HEK293 (cell line): ENCODE results near the gene LMO2.

Experiments used
- CTCF ChIA-PET: fragments of 350-600 bp; formaldehyde crosslinking; extraction: SDS; loops from one replicate; lab custom pipeline; 2021; ENCODE audit warnings: antibody characterized with exemption; lab: Yijun Ruan, JAX
- POLR2A ChIA-PET: fragments of 300-600 bp; formaldehyde crosslinking; extraction: SDS; loops from one replicate; lab custom pipeline; 2020; ENCODE audit warnings: antibody characterized with exemption, inconsistent platforms; lab: Yijun Ruan, JAX
- H3K27ac ChIP-seq: fragments of 200-500 bp; sonication (Bioruptor generic); 2 replicates; pipeline ENCODE4 v1.5.1; 2014; ENCODE audit warnings: low read depth, low read length, control low read depth, inconsistent platforms; ENCODE audit errors: extremely low read depth
- H3K36me3 ChIP-seq, 2 experiments: fragments of 200-500 bp in 1 of 2; sonication (Bioruptor generic) in 1 of 2; 1 replicate in 1 of 2; 2 replicates in 1 of 2; pipeline ENCODE4 v1.5.1; 2014 to 2017; ENCODE audit warnings: inconsistent platforms in 2 of 2, low read length in 2 of 2; ENCODE audit not compliant: control insufficient read depth in 2 of 2, insufficient read depth in 1 of 2
- H3K4me1 ChIP-seq: fragments of 200-500 bp; sonication (Bioruptor generic); 2 replicates; pipeline ENCODE4 v1.5.1; 2014; ENCODE audit warnings: mild to moderate bottlenecking, low read length, inconsistent platforms; ENCODE audit not compliant: control insufficient read depth, insufficient read depth
- H3K4me3 ChIP-seq: 2 replicates; pipeline ENCODE4 v1.5.1; 2011; ENCODE audit warnings: low read depth, mild to moderate bottlenecking, control low read depth, low read length, moderate library complexity
- H3K9me3 ChIP-seq: fragments of 200-500 bp; sonication (Bioruptor generic); 2 replicates; pipeline ENCODE4 v1.5.1; 2014; ENCODE audit warnings: low read depth, low read length, inconsistent platforms; ENCODE audit not compliant: control insufficient read depth, insufficient read depth
- ATF2 ChIP-seq: fragments of 450-650 bp; formaldehyde crosslinking; IDR thresholded peaks from 2 replicates; pipeline ENCODE4 v1.5.1; 2016; ENCODE audit warnings: missing biosample characterization, missing genetic modification characterization, low read depth
- GLIS2 ChIP-seq: fragments of 450-650 bp; formaldehyde crosslinking; IDR thresholded peaks from 2 replicates; pipeline ENCODE4 v1.5.1; 2016; ENCODE audit warnings: missing biosample characterization, missing genetic modification characterization
- SALL2 ChIP-seq: fragments of 450-650 bp; formaldehyde crosslinking; IDR thresholded peaks from 2 replicates; pipeline ENCODE4 v1.5.0; 2017; ENCODE audit warnings: missing biosample characterization, mild to moderate bottlenecking, missing genetic modification characterization, borderline replicate concordance
- SCRT1 ChIP-seq: fragments of 450-650 bp; formaldehyde crosslinking; IDR thresholded peaks from 2 replicates; pipeline ENCODE4 v1.5.1; 2016; ENCODE audit warnings: missing biosample characterization, missing genetic modification characterization, borderline replicate concordance
- ZBTB1 ChIP-seq: fragments of 450-650 bp; formaldehyde crosslinking; IDR thresholded peaks from 2 replicates; pipeline ENCODE4 v1.5.1; 2016; ENCODE audit warnings: missing biosample characterization, missing genetic modification characterization
- ZBTB26 ChIP-seq: fragments of 450-650 bp; formaldehyde crosslinking; optimal IDR thresholded peaks from 2 replicates; pipeline ENCODE3; 2016; ENCODE audit warnings: missing biosample characterization, mild to moderate bottlenecking, missing genetic modification characterization
- ZBTB48 ChIP-seq: fragments of 450-650 bp; formaldehyde crosslinking; IDR thresholded peaks from 2 replicates; pipeline ENCODE4 v1.5.1; 2016; ENCODE audit warnings: missing biosample characterization, missing genetic modification characterization
- ZNF274 ChIP-seq, 2 experiments: fragments of 200-500 bp in 1 of 2; fragments of 450-650 bp in 1 of 2; sonication (Bioruptor generic) in 1 of 2; formaldehyde crosslinking in 1 of 2; IDR thresholded peaks; 2 replicates each; pipeline versions ENCODE4 v1.5.1 to v1.6.1; 2014 to 2016; ENCODE audit warnings: borderline replicate concordance in 1 of 2, inconsistent platforms in 1 of 2, low read length in 1 of 2, missing biosample characterization in 1 of 2, missing genetic modification characterization in 1 of 2
- ZNF324 ChIP-seq: fragments of 450-650 bp; formaldehyde crosslinking; IDR thresholded peaks from 2 replicates; pipeline ENCODE4 v1.5.1; 2016; ENCODE audit warnings: missing biosample characterization, missing genetic modification characterization
- ZNF37A ChIP-seq: fragments of 450-650 bp; IDR thresholded peaks from 2 replicates; pipeline ENCODE4 v1.5.1; 2018; ENCODE audit warnings: missing biosample characterization, missing genetic modification characterization
- ZNF626 ChIP-seq: fragments of 450-650 bp; sonication (Bioruptor Pico); formaldehyde crosslinking; IDR thresholded peaks from 2 replicates; pipeline ENCODE4 v1.5.1; 2018; ENCODE audit warnings: missing biosample characterization, missing genetic modification characterization, inconsistent platforms
- ZNF677 ChIP-seq: fragments of 450-650 bp; IDR thresholded peaks from 2 replicates; pipeline ENCODE4 v1.5.0; 2018; ENCODE audit warnings: missing biosample characterization, mild to moderate bottlenecking, missing genetic modification characterization, moderate library complexity
- ZNF707 ChIP-seq: fragments of 450-650 bp; formaldehyde crosslinking; IDR thresholded peaks from 2 replicates; pipeline ENCODE4 v1.5.1; 2016; ENCODE audit warnings: missing biosample characterization, missing genetic modification characterization
- ZNF837 ChIP-seq: fragments of 450-650 bp; formaldehyde crosslinking; IDR thresholded peaks from 2 replicates; pipeline ENCODE4 v1.5.1; 2016; ENCODE audit warnings: missing biosample characterization, missing genetic modification characterization
- ZSCAN18 ChIP-seq: fragments of 450-650 bp; formaldehyde crosslinking; IDR thresholded peaks from 2 replicates; pipeline ENCODE4 v1.5.1; 2016; ENCODE audit warnings: missing biosample characterization, missing genetic modification characterization
- TF ChIP-seq, protein P1 (sequence below): fragments of 450-650 bp; formaldehyde crosslinking; IDR thresholded peaks from 2 replicates; pipeline ENCODE4 v1.5.1; 2017; ENCODE audit warnings: missing biosample characterization, missing genetic modification characterization

LMO2 gene

GRCh38 chr11:33889296-33889695, 2.6 kb downstream of the LMO2 start:
- TF ChIP-seq ZBTB26 (tag by site-specific recombination) (no peak), SCRT1 (tag by site-specific recombination) (no peak), ZSCAN18 (tag by site-specific recombination) (no peak), ZNF837 (tag by site-specific recombination) (no peak), GLIS2 (no peak), ZNF626 (no peak), ZNF707 (tag by site-specific recombination) (no peak), ATF2 (tag by site-specific recombination) (no peak), ZBTB48 (tag by site-specific recombination) (no peak), ZBTB1 (tag by site-specific recombination) (no peak)
- TF ChIP-seq, protein P1, sequence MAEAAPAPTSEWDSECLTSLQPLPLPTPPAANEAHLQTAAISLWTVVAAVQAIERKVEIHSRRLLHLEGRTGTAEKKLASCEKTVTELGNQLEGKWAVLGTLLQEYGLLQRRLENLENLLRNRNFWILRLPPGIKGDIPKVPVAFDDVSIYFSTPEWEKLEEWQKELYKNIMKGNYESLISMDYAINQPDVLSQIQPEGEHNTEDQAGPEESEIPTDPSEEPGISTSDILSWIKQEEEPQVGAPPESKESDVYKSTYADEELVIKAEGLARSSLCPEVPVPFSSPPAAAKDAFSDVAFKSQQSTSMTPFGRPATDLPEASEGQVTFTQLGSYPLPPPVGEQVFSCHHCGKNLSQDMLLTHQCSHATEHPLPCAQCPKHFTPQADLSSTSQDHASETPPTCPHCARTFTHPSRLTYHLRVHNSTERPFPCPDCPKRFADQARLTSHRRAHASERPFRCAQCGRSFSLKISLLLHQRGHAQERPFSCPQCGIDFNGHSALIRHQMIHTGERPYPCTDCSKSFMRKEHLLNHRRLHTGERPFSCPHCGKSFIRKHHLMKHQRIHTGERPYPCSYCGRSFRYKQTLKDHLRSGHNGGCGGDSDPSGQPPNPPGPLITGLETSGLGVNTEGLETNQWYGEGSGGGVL: no peak
- TF ChIP-seq, all 188 proteins: peak for 0
- CTCF ChIA-PET: interaction anchor here (0.7 kb wide), 1 partner anchor 21 kb away, joined by 3 read pairs; no protein-coding TSS in a partner anchor
- Histone ChIP-seq H3K4me3 (no peak overlapping the region), H3K27ac (no peak overlapping the region), H3K9me3 (no peaks in the 10 kb centered on the region), H3K4me1 (no peaks in the 10 kb centered on the region), H3K36me3 (no peaks in the 10 kb centered on the region)
- POLR2A ChIA-PET: no interaction called here

DNA sequence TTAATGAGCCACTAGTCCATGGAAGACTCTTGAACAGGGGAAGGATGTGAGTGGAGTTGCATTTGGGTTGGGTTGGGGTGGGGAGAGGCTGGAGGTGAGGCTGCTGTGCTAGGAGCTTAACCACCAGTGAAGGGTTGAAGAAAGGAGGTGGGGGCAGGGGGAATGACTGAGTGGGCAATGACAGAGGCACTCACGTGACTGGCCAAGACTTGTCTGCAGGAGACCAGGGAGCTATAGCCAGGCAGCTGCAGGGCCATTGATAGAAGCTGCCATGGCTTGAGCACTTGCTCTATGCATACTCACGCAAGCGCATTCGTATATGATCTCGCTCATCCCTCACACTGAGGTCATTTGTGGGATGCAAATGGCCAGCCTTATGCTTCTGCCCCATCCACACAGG, 4.0 kb downstream of the LMO2 start:
- ChIA-PET CTCF (interaction anchor here (0.6 kb wide), 1 partner anchor 86 kb away, joined by 3 read pairs; no protein-coding TSS in a partner anchor), POLR2A (no interaction called here)
- no peak overlapping the region for H3K4me3 ChIP-seq
- no peak overlapping the region for H3K27ac ChIP-seq
- H3K36me3 ChIP-seq: no peaks in the 10 kb centered on the region
- H3K4me1 ChIP-seq: no peaks in the 10 kb centered on the region
- H3K9me3 ChIP-seq: no peaks in the 10 kb centered on the region
- no peak for TF ChIP-seq SALL2
- TF ChIP-seq ZNF324: no peak
- no peak for TF ChIP-seq ZNF274 (IDR thresholded peaks at IDR 0.05; ENCODE audit: low read length)
- TF ChIP-seq ZNF274 (tag by site-specific recombination; IDR thresholded peaks at IDR 0.05; ENCODE audit: borderline replicate concordance): no peak
- no peak for TF ChIP-seq ZNF37A (tag by site-specific recombination)
- TF ChIP-seq ZNF677 (tag by site-specific recombination): no peak
